HepG2 (cell line): ENCODE data around the gene BEAN1. TPM values are rescaled to one million over a fixed set of nuclear protein-coding genes. Genes with fewer than 3 reads are reported as not detected.

Source experiments
- DMTF1 ChIP-seq: sonication (generic); formaldehyde crosslinking; IDR thresholded peaks from 2 replicates; pipeline ENCODE4 v1.4.0; 2020; ENCODE audit warnings: mild to moderate bottlenecking, missing genetic modification reagents
- MXI1 ChIP-seq: IDR thresholded peaks from 3 replicates; pipeline ENCODE4 v1.6.1; 2012; ENCODE audit warnings: low read depth, low read length, inconsistent platforms, borderline replicate concordance
- NFE2L1 ChIP-seq: sonication (generic); formaldehyde crosslinking; IDR thresholded peaks from 2 replicates; pipeline ENCODE4 v1.4.0; 2020; ENCODE audit warnings: missing genetic modification reagents, mild to moderate bottlenecking, borderline replicate concordance
- RBAK ChIP-seq: sonication (generic); formaldehyde crosslinking; IDR thresholded peaks from 2 replicates; pipeline ENCODE4 v1.5.1; 2020; ENCODE audit warnings: mild to moderate bottlenecking, missing genetic modification reagents
- SRSF9 ChIP-seq: fragments of 200-400 bp; formaldehyde crosslinking; IDR thresholded peaks from 2 replicates; pipeline ENCODE4 v1.6.1; 2018; ENCODE audit warnings: borderline replicate concordance, mild to moderate bottlenecking, low read depth, low read length; ENCODE audit not compliant: insufficient read depth, poor library complexity, severe bottlenecking
- TSC22D2 ChIP-seq: sonication (generic); formaldehyde crosslinking; IDR thresholded peaks from 2 replicates; pipeline ENCODE4 v1.5.1; 2020; ENCODE audit warnings: missing genetic modification reagents, mild to moderate bottlenecking, borderline replicate concordance
- XBP1 ChIP-seq: sonication (generic); formaldehyde crosslinking; IDR thresholded peaks from 2 replicates; pipeline ENCODE4 v1.5.0; 2020; ENCODE audit warnings: missing genetic modification reagents
- ZFP36 ChIP-seq: fragments of 150-350 bp; IDR thresholded peaks from 2 replicates; pipeline ENCODE4 v1.6.1; 2018; ENCODE audit warnings: borderline replicate concordance, low read length, low read depth; ENCODE audit not compliant: partially characterized antibody
- ZNF138 ChIP-seq: sonication (generic); formaldehyde crosslinking; IDR thresholded peaks from 2 replicates; pipeline ENCODE4 v1.5.0; 2020; ENCODE audit warnings: mild to moderate bottlenecking, low read depth, missing genetic modification reagents
- ZNF274 ChIP-seq: sonication (generic); formaldehyde crosslinking; IDR thresholded peaks from 2 replicates; pipeline ENCODE4 v1.5.1; 2020; ENCODE audit warnings: mild to moderate bottlenecking, missing genetic modification reagents
- ZNF543 ChIP-seq: sonication (generic); formaldehyde crosslinking; IDR thresholded peaks from 2 replicates; pipeline ENCODE4 v1.4.0; 2020; ENCODE audit warnings: mild to moderate bottlenecking, missing genetic modification reagents
- ZNF570 ChIP-seq: sonication (generic); formaldehyde crosslinking; IDR thresholded peaks from 2 replicates; pipeline ENCODE4 v1.4.0; 2020; ENCODE audit warnings: mild to moderate bottlenecking, missing genetic modification reagents, borderline replicate concordance
- ZNF75D ChIP-seq: sonication (generic); formaldehyde crosslinking; IDR thresholded peaks from 2 replicates; pipeline ENCODE4 v1.8.1; 2023; ENCODE audit warnings: missing genetic modification reagents, mild to moderate bottlenecking, borderline replicate concordance
- polyA plus RNA-seq, 8 experiments: library from polyadenylated mRNA; depleted of rRNA in 3 of 8; stranded (reverse) in 7 of 8; unstranded in 1 of 8; fragments of >200 nt; fragmentation: Illumina TruSeq in 4 of 8; extraction: Trizol in 4 of 8; gene quantifications; 2 replicates each; pipeline versions ENCODE4 v1.2.1 to v1.2.3, GENCODE V29; 2011 to 2016; ENCODE audit warnings: low read depth in 4 of 8, missing spikeins in 1 of 8, mixed read lengths in 1 of 8; ENCODE audit not compliant: insufficient read depth in 1 of 8
- total RNA-seq, 5 experiments: library from RNA; depleted of rRNA; stranded (reverse); fragments of >200 nt; fragmentation: Illumina TruSeq; extraction: Trizol; gene quantifications; 2 replicates each; pipeline ENCODE4 v1.2.3, GENCODE V29; 2016; ENCODE audit warnings: low read depth in 1 of 5
- TF ChIP-seq, protein P1 (sequence below): sonication (generic); formaldehyde crosslinking; IDR thresholded peaks from 2 replicates; pipeline ENCODE4 v1.5.0; 2020; ENCODE audit warnings: mild to moderate bottlenecking, missing genetic modification reagents, moderate library complexity
- TF ChIP-seq, protein P2 (sequence below), 2 experiments: sonication (generic) in 1 of 2; formaldehyde crosslinking in 1 of 2; IDR thresholded peaks; 2 replicates each; pipeline versions ENCODE4 v1.6.1 to v1.9.0; 2014 to 2022; ENCODE audit warnings: antibody characterized with exemption in 1 of 2, borderline replicate concordance in 1 of 2, inconsistent platforms in 1 of 2, low read depth in 1 of 2, missing genetic modification reagents in 1 of 2
- TF ChIP-seq, protein P3 (sequence below): IDR thresholded peaks from 2 replicates; pipeline ENCODE4 v1.6.1; 2016; ENCODE audit warnings: missing biosample characterization, missing genetic modification reagents, low read depth

The BEAN1 gene
- total and polyA plus RNA-seq, 2 of the 13 experiments (the other 11 are each of a cell fraction or from before 2014, with no cell fraction given) = 0.53 to 1.4 TPM

DNA sequence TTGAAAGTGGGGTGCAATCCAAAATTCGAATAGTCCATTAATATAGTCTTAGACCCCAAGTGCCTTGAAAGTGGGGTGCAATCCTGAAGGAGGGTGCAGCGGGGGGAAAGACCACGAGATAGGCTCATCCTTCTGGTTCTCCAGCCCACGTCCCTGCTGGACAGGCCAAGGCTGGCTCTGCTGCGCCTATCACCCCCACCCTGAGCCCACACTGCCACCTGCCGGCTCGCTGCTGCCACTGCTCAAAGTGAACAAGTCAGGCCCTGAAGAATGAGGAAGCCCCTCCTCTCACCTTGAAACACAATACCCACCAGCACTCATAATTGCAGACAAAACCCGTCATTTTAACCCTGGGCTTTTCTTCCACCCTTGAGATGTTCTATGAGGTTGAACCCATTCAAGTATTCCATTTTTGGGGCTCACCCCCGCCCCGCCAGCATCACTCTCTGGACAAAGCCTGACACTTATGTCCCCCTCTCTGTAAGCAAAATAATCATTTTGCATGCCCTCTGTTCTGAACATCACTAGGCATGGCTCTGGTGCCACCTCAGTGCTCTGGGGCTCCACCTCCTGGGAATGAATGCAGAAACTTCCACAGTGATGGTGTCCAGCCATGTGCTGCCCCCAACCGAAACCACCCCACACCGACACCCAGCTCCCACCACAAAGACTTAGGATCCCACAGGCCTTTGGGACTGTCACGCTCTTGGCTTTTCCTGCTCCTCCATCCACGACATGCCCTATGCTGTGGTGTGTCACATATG is 56.8 kb downstream of the BEAN1 start (continued):
- TF ChIP-seq, protein P1, sequence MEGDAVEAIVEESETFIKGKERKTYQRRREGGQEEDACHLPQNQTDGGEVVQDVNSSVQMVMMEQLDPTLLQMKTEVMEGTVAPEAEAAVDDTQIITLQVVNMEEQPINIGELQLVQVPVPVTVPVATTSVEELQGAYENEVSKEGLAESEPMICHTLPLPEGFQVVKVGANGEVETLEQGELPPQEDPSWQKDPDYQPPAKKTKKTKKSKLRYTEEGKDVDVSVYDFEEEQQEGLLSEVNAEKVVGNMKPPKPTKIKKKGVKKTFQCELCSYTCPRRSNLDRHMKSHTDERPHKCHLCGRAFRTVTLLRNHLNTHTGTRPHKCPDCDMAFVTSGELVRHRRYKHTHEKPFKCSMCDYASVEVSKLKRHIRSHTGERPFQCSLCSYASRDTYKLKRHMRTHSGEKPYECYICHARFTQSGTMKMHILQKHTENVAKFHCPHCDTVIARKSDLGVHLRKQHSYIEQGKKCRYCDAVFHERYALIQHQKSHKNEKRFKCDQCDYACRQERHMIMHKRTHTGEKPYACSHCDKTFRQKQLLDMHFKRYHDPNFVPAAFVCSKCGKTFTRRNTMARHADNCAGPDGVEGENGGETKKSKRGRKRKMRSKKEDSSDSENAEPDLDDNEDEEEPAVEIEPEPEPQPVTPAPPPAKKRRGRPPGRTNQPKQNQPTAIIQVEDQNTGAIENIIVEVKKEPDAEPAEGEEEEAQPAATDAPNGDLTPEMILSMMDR (CRISPR knock-in tag) = peak; percentile 98
- TF ChIP-seq, protein P2, sequence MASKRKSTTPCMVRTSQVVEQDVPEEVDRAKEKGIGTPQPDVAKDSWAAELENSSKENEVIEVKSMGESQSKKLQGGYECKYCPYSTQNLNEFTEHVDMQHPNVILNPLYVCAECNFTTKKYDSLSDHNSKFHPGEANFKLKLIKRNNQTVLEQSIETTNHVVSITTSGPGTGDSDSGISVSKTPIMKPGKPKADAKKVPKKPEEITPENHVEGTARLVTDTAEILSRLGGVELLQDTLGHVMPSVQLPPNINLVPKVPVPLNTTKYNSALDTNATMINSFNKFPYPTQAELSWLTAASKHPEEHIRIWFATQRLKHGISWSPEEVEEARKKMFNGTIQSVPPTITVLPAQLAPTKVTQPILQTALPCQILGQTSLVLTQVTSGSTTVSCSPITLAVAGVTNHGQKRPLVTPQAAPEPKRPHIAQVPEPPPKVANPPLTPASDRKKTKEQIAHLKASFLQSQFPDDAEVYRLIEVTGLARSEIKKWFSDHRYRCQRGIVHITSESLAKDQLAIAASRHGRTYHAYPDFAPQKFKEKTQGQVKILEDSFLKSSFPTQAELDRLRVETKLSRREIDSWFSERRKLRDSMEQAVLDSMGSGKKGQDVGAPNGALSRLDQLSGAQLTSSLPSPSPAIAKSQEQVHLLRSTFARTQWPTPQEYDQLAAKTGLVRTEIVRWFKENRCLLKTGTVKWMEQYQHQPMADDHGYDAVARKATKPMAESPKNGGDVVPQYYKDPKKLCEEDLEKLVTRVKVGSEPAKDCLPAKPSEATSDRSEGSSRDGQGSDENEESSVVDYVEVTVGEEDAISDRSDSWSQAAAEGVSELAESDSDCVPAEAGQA (IDR thresholded peaks at IDR 0.05; ENCODE audit: low read depth) = no peak
- TF ChIP-seq, protein P2 (CRISPR knock-in tag; IDR thresholded peaks at IDR 0.05; ENCODE audit: borderline replicate concordance) = no peak
- TF ChIP-seq RBAK (CRISPR knock-in tag) (no peak), SRSF9 (no peak), ZNF543 (CRISPR knock-in tag) (0 out of 2 replicates have a peak, but pooled peaks have one; percentile 32), ZNF75D (CRISPR knock-in tag) (no peak), NFE2L1 (CRISPR knock-in tag) (no peak), ZFP36 (peak; percentile 14), XBP1 (CRISPR knock-in tag) (no peak), ZNF274 (no peak), TSC22D2 (CRISPR knock-in tag) (0 out of 2 replicates have a peak, but pooled peaks have one; percentile 36), MXI1 (peak; percentile 42; the same call in 1 of the 3 replicates), ZNF570 (CRISPR knock-in tag) (no peak), DMTF1 (no peak), ZNF138 (CRISPR knock-in tag) (no peak)
- TF ChIP-seq, protein P3, sequence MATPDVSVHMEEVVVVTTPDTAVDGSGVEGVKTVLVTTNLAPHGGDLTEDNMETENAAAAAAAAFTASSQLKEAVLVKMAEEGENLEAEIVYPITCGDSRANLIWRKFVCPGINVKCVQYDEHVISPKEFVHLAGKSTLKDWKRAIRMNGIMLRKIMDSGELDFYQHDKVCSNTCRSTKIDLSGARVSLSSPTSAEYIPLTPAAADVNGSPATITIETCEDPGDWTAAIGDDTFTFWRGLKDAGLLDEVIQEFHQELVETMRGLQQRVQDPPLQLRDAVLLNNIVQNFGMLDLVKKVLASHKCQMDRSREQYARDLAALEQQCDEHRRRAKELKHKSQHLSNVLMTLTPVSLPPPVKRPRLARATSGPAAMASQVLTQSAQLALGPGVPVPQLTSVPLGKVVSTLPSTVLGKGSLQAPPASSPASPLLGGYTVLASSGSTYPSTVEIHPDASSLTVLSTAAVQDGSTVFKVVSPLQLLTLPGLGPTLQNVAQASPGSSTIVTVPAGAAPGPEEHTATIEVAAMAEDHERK = no peak
